Mesenchymal stem cell (in vitro differentiated cells and primary cell): ENCODE measurements around the gene FASTKD3.

ENCODE experiments used
- DNase-seq: peaks from one replicate; pipeline ENCODE4 v3.0.0-alpha.2; 2013
- H2AFZ ChIP-seq: one replicate; pipeline ENCODE4 v1.6.1; 2013; ENCODE audit warnings: low read depth, mild to moderate bottlenecking, control low read depth, inconsistent platforms, low read length, moderate library complexity
- H2AK5ac ChIP-seq: 2 replicates; pipeline ENCODE4 v1.6.1; 2013; ENCODE audit warnings: low read length, moderate library complexity, mild to moderate bottlenecking, inconsistent platforms; ENCODE audit not compliant: severe bottlenecking
- H2BK120ac ChIP-seq: one replicate; pipeline ENCODE4 v1.6.1; 2013; ENCODE audit warnings: low read depth, mild to moderate bottlenecking, inconsistent platforms, low read length, moderate library complexity
- H2BK12ac ChIP-seq, 2 experiments: one replicate each; pipeline ENCODE4 v1.6.1; 2013; ENCODE audit warnings: inconsistent platforms in 2 of 2, low read length in 2 of 2, mild to moderate bottlenecking in 2 of 2, moderate library complexity in 2 of 2, control low read depth in 1 of 2
- H2BK15ac ChIP-seq: one replicate; pipeline ENCODE4 v1.6.1; 2013; ENCODE audit warnings: mild to moderate bottlenecking, low read depth, inconsistent platforms; ENCODE audit not compliant: poor library complexity, severe bottlenecking
- H2BK5ac ChIP-seq: 2 replicates; pipeline ENCODE4 v1.6.1; 2013; ENCODE audit warnings: low read depth, mild to moderate bottlenecking, low read length, control low read depth, inconsistent platforms; ENCODE audit not compliant: poor library complexity, severe bottlenecking
- H3K14ac ChIP-seq, 2 experiments: one replicate each; pipeline ENCODE4 v1.6.1; 2013; ENCODE audit warnings: inconsistent platforms in 2 of 2, low read length in 2 of 2, control low read depth in 1 of 2, mild to moderate bottlenecking in 1 of 2, moderate library complexity in 1 of 2
- H3K18ac ChIP-seq, 2 experiments: one replicate each; pipeline ENCODE4 v1.6.1; 2013; ENCODE audit warnings: inconsistent platforms in 2 of 2, low read length in 2 of 2, control low read depth in 1 of 2, low read depth in 1 of 2, mild to moderate bottlenecking in 1 of 2
- H3K23ac ChIP-seq, 2 experiments: one replicate each; pipeline ENCODE4 v1.6.1; 2013; ENCODE audit warnings: inconsistent platforms in 2 of 2, low read length in 2 of 2, mild to moderate bottlenecking in 2 of 2, moderate library complexity in 2 of 2, control low read depth in 1 of 2
- H3K27ac ChIP-seq: 2 replicates; pipeline ENCODE4 v1.5.1; 2013; ENCODE audit warnings: mild to moderate bottlenecking, moderate library complexity, low read length, control low read depth, inconsistent platforms; ENCODE audit not compliant: poor library complexity, severe bottlenecking
- H3K27me3 ChIP-seq, 2 experiments: 2 replicates each; pipeline versions ENCODE4 v1.6.1 to v1.7.0; 2013; ENCODE audit warnings: low read length in 2 of 2, mild to moderate bottlenecking in 2 of 2, moderate library complexity in 2 of 2, control low read depth in 1 of 2, inconsistent platforms in 1 of 2; ENCODE audit not compliant: control insufficient read depth in 1 of 2, insufficient read depth in 1 of 2
- H3K36me3 ChIP-seq, 2 experiments: 2 replicates each; pipeline versions ENCODE4 v1.6.1 to v1.7.0; 2013; ENCODE audit warnings: low read length in 2 of 2, control low read depth in 1 of 2, inconsistent platforms in 1 of 2, low read depth in 1 of 2, mild to moderate bottlenecking in 1 of 2; ENCODE audit not compliant: insufficient read depth in 2 of 2, control insufficient read depth in 1 of 2
- H3K4ac ChIP-seq, 2 experiments: one replicate each; pipeline ENCODE4 v1.6.1; 2013; ENCODE audit warnings: inconsistent platforms in 2 of 2, low read length in 2 of 2, mild to moderate bottlenecking in 2 of 2, moderate library complexity in 2 of 2, control low read depth in 1 of 2, low read depth in 1 of 2
- H3K4me1 ChIP-seq: 2 replicates; pipeline ENCODE4 v1.6.1; 2013; ENCODE audit warnings: low read depth, low read length, control low read depth; ENCODE audit not compliant: control insufficient read depth, insufficient read depth
- H3K4me2 ChIP-seq: 2 replicates; pipeline ENCODE4 v1.6.1; 2013; ENCODE audit warnings: low read length, mild to moderate bottlenecking, inconsistent platforms; ENCODE audit not compliant: poor library complexity, severe bottlenecking
- H3K4me3 ChIP-seq, 2 experiments: 2 replicates each; pipeline versions ENCODE4 v1.5.1 to v1.7.0; 2013; ENCODE audit warnings: low read length in 2 of 2, mild to moderate bottlenecking in 2 of 2, control low read depth in 1 of 2, low read depth in 1 of 2; ENCODE audit not compliant: insufficient read depth in 1 of 2
- H3K79me1 ChIP-seq: replicated peaks from 2 replicates; pipeline ENCODE4 v1.6.1; 2013; ENCODE audit warnings: mild to moderate bottlenecking, control low read depth, low read length, inconsistent platforms; ENCODE audit not compliant: poor library complexity, severe bottlenecking
- H3K9ac ChIP-seq: 2 replicates; pipeline ENCODE4 v1.7.0; 2013; ENCODE audit warnings: mild to moderate bottlenecking, low read length, moderate library complexity
- H3K9me3 ChIP-seq: 2 replicates; pipeline ENCODE4 v1.7.0; 2013; ENCODE audit warnings: mild to moderate bottlenecking, low read length; ENCODE audit not compliant: control insufficient read depth
- H4K8ac ChIP-seq: one replicate; pipeline ENCODE4 v1.6.1; 2013; ENCODE audit warnings: inconsistent platforms, mild to moderate bottlenecking, low read length, moderate library complexity
- H4K91ac ChIP-seq: one replicate; pipeline ENCODE4 v1.6.1; 2013; ENCODE audit warnings: mild to moderate bottlenecking, low read length, inconsistent platforms
- WGBS: methylation state at CpG from one replicate; pipeline ENCODE4 v1.1.7; 2013; ENCODE audit warnings: mixed read lengths; 5-methylcytosine and 5-hydroxymethylcytosine counted together

The FASTKD3 gene

GRCh38 chr5:7850395-7851239 lies 18.2 kb downstream of the FASTKD3 start, which contains the start of gene CFAP90:
Gene CFAP90 (minus strand): TSS chr5:7851133. CDS start chr5:7851021, 112 bp downstream.
- Histone ChIP-seq H3K9me3 (no peaks in the 10 kb centered on the region), H3K4ac (no peak within 1 kb of the TSS), H3K79me1 (no peaks in the 10 kb centered on the region), H3K27me3 (peaks cover 14 to 52% of the 10 kb centered on the region in 2 experiments), H3K18ac (peak within 1 kb of the TSS in 1 of 2 experiments; percentile 71), H3K9ac (peak within 1 kb of the TSS; percentile 43), H3K36me3 (no peaks in the 10 kb centered on the region), H3K4me2 (peak within 1 kb of the TSS; percentile 94), H2AK5ac (no peak within 1 kb of the TSS), H2BK120ac (no peak within 1 kb of the TSS), H3K14ac (no peak within 1 kb of the TSS), H2BK12ac (peak within 1 kb of the TSS in 1 of 2 experiments; percentile 46), H2BK15ac (no peak within 1 kb of the TSS), H3K27ac (no peak within 1 kb of the TSS), H4K91ac (no peak within 1 kb of the TSS), H2AFZ (peak within 1 kb of the TSS; percentile 51), H3K23ac (peak within 1 kb of the TSS in 1 of 2 experiments; percentile 34), H3K4me3 (peak within 1 kb of the TSS; percentile 53 to 76), H4K8ac (peak within 1 kb of the TSS; percentile 14), H3K4me1 (peaks cover 20% of the 10 kb centered on the region), H2BK5ac (no peak within 1 kb of the TSS)
- WGBS: 1% methylated on average over 40 of the region's 76 CpGs
- peak; percentile 62 for DNase-seq

- H2AFZ ChIP-seq: no peak overlapping the region
- H3K27ac ChIP-seq: no peak overlapping the region
- H3K9ac ChIP-seq: no peak overlapping the region
- no peaks in the 10 kb centered on the region for H3K36me3 ChIP-seq
- no peak overlapping the region for H4K91ac ChIP-seq
- H3K4ac ChIP-seq: no peak overlapping the region
- H3K9me3 ChIP-seq: no peaks in the 10 kb centered on the region
- H3K23ac ChIP-seq: no peak overlapping the region
- H3K27me3 ChIP-seq: peaks cover 21 to 60% of the 10 kb centered on the region in 2 experiments
- H2BK120ac ChIP-seq: no peak overlapping the region
- peak; percentile 25 for DNase-seq
- H4K8ac ChIP-seq: peak overlapping the region; percentile 5
- no peak overlapping the region for H3K14ac ChIP-seq
- H3K4me1 ChIP-seq: peaks cover 20% of the 10 kb centered on the region
- H2AK5ac ChIP-seq: no peak overlapping the region
- 3% methylated on average over 44 of the region's 44 CpGs for WGBS
- peak overlapping the region in 1 of 2 experiments; percentile 56 for H3K4me3 ChIP-seq
- no peak overlapping the region for H2BK12ac ChIP-seq
- peak overlapping the region; percentile 78 for H3K4me2 ChIP-seq
- H2BK5ac ChIP-seq: no peak overlapping the region
- no peak overlapping the region for H3K18ac ChIP-seq
- H3K79me1 ChIP-seq: no peaks in the 10 kb centered on the region
- no peak overlapping the region for H2BK15ac ChIP-seq
Measured at GRCh38 chr5:7849681-7850394, 19.0 kb downstream of the FASTKD3 start.

- Histone ChIP-seq H3K4me1 (peaks cover 20% of the 10 kb centered on the region), H3K27ac (no peak overlapping the region), H2BK15ac (no peak overlapping the region), H2AK5ac (no peak overlapping the region), H2BK120ac (no peak overlapping the region), H3K36me3 (no peaks in the 10 kb centered on the region), H3K9ac (no peak overlapping the region), H4K91ac (no peak overlapping the region), H3K9me3 (no peaks in the 10 kb centered on the region), H3K23ac (no peak overlapping the region), H2AFZ (no peak overlapping the region), H3K4me3 (no peak overlapping the region), H3K79me1 (no peaks in the 10 kb centered on the region), H2BK5ac (no peak overlapping the region), H3K18ac (no peak overlapping the region), H4K8ac (no peak overlapping the region), H3K4me2 (no peak overlapping the region), H3K4ac (no peak overlapping the region), H3K14ac (no peak overlapping the region), H3K27me3 (peaks cover 37 to 75% of the 10 kb centered on the region in 2 experiments), H2BK12ac (no peak overlapping the region)
- no peak for DNase-seq
- WGBS: 35% methylated on average over 2 of the region's 2 CpGs
Measured at GRCh38 chr5:7848296-7848695, 20.5 kb downstream of the FASTKD3 start.

GRCh38 chr5:7846327-7846726 lies 22.5 kb downstream of the FASTKD3 start:
- DNase-seq: no peak
- WGBS: 81% methylated on average over 4 of the region's 5 CpGs
- Histone ChIP-seq H3K4me1 (peaks cover 18% of the 10 kb centered on the region), H3K27me3 (peaks cover 41 to 77% of the 10 kb centered on the region in 2 experiments), H2BK5ac (no peak overlapping the region), H3K79me1 (no peaks in the 10 kb centered on the region), H2BK120ac (no peak overlapping the region), H3K4me2 (no peak overlapping the region), H2AK5ac (no peak overlapping the region), H3K36me3 (no peaks in the 10 kb centered on the region), H2BK15ac (no peak overlapping the region), H2AFZ (no peak overlapping the region), H3K14ac (no peak overlapping the region), H3K27ac (no peak overlapping the region), H3K4ac (no peak overlapping the region), H4K91ac (no peak overlapping the region), H3K4me3 (no peak overlapping the region), H4K8ac (no peak overlapping the region), H3K18ac (no peak overlapping the region), H3K9me3 (no peaks in the 10 kb centered on the region), H3K9ac (no peak overlapping the region), H3K23ac (no peak overlapping the region), H2BK12ac (no peak overlapping the region)
